ENCODE measurements around the gene LRRK2.

GRCh38 chr12:40184493-40185302 lies 40.1 kb upstream of the LRRK2 start:
- TF ChIP-seq, protein P1, sequence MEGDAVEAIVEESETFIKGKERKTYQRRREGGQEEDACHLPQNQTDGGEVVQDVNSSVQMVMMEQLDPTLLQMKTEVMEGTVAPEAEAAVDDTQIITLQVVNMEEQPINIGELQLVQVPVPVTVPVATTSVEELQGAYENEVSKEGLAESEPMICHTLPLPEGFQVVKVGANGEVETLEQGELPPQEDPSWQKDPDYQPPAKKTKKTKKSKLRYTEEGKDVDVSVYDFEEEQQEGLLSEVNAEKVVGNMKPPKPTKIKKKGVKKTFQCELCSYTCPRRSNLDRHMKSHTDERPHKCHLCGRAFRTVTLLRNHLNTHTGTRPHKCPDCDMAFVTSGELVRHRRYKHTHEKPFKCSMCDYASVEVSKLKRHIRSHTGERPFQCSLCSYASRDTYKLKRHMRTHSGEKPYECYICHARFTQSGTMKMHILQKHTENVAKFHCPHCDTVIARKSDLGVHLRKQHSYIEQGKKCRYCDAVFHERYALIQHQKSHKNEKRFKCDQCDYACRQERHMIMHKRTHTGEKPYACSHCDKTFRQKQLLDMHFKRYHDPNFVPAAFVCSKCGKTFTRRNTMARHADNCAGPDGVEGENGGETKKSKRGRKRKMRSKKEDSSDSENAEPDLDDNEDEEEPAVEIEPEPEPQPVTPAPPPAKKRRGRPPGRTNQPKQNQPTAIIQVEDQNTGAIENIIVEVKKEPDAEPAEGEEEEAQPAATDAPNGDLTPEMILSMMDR (IDR thresholded peaks at IDR 0.05): no peak
- TF ChIP-seq POLR2A (IDR thresholded peaks at IDR 0.05): no peak

All from lower leg skin (tissue), 3 donors.